Activated T-helper 9 cell treated with anti-CD3 and anti-CD28 coated beads, Interleukin-2, amount 50 U/mL, for 16 hours (primary cell): ENCODE data around the gene DHRS7B.
"Not testable (repeated sequence)": the region's sequence is repeated elsewhere in the genome, so short reads cannot be mapped to it uniquely, and the experiment has no call there.

Experiments
- DNase-seq: peaks from one replicate; pipeline ENCODE4 v3.0.0-alpha.2; 2020; ENCODE audit warnings: low read depth

The DHRS7B gene

DNA sequence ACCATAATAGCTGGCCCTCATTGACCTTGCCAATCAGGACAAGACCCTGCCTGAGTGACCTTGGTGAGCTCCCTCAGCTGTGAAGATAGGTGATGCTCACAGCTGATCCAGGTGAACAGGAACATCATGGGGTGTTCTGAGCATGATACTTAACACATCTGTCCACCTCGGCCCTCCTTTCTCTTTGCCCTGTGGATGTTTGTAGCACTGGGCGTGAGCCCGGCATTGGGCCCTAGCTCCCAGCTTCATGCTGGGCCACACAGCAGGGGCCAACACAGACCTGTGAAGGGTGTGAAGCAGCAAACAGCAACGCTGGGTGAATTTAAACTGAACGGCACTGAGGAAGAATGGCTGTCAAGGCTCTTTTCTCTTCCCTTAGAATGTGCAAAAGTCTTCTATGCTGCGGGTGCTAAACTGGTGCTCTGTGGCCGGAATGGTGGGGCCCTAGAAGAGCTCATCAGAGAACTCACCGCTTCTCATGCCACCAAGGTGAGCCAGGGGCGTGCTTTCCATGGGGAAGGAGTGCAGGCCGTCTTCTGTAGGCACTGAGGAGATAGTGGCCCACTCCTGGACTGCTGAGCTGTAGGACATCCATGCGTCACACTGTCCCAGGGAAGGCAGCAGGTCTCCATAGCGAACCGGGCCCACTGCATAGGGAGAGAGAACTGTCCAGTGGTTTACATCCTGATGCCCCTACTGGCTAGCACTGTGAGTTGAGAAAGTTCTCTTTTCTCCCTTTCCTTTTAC lies 51.3 kb downstream of the DHRS7B start:
- DNase-seq, result no peak

DNA sequence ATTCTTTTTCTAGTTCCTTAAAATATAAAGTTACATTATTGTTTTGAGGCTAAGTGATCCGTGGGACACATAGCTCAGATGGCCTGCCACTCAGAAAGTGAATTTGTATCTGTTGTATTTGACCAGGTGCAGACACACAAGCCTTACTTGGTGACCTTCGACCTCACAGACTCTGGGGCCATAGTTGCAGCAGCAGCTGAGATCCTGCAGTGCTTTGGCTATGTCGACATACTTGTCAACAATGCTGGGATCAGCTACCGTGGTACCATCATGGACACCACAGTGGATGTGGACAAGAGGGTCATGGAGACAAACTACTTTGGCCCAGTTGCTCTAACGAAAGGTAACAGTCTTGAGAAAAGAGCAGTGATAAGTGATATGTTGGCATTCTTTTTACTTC lies 56.7 kb downstream of the DHRS7B start:
- no peak for DNase-seq

GRCh38 chr17:21184570-21184969 lies 57.8 kb downstream of the DHRS7B start:
- no peak for DNase-seq

DNA sequence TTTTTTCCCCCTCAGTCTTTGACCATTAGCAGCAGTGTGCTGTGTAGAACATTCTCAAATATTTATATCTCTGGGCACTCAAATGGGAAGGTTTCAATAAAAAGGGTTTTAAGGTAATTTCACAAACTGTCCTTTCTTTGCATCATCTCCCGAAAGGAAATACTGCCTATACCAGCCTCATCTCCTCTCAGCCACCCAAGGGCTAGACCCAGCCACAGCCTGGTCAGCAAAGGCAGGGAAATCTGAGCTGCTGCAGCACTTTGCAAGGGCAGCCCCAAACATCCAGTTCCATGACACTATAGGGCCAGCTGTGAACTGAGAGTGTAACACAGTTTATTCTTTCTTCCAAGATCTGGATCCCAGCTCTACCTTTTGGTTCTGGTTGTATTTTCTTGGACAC lies 58.3 kb downstream of the DHRS7B start:
- no peak for DNase-seq

GRCh38 chr17:21186399-21187187 lies 59.8 kb downstream of the DHRS7B start:
- DNase-seq, result no peak

DNA sequence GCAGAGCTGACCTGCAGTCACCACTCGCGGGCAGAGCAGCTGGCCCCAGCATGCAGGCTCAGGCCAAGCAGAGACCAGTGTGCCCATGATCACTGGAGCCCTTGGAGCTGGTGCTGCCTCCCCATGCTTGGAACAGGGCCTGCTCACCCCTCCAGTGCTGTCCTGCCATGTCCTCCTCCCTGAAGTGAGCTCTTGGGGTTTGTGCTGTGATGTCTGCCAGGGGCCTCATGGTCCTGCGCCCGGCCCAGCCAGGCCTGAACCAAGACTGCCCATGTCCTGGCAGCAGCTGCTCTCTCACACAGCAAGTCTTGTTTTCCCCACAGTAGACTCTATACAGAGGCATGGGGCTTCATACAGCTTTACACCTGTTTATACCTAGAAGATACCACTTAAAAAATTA lies 62.6 kb downstream of the DHRS7B start:
- no peak for DNase-seq

- DNase-seq, result no peak
Observed at GRCh38 chr17:21190078-21190477, 63.3 kb downstream of the DHRS7B start.

- DNase-seq, result no peak
Observed at GRCh38 chr17:21191698-21192097, 64.9 kb downstream of the DHRS7B start.

GRCh38 chr17:21192414-21192813 lies 65.7 kb downstream of the DHRS7B start:
- DNase-seq, result not testable (repeated sequence)

DNA sequence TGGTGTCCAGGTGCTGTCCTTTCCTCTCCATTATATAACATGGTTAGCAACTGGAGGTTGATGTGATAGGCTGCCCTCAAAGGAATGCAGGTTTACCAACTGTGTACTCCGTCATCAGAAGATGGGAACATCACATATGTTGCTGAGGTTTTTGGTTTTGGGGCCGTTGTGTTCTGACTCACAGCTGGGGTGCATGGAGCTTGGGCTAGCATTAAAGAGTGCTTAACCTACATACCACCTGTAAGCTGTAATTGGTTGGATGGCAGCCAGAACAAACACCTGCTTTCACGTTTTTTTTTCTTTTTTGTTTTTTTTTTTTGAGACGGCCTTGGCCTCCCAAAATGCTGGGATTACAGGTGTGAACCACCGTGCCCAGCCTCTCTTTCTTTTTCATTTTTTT lies 66.3 kb downstream of the DHRS7B start:
- no peak for DNase-seq

DNA sequence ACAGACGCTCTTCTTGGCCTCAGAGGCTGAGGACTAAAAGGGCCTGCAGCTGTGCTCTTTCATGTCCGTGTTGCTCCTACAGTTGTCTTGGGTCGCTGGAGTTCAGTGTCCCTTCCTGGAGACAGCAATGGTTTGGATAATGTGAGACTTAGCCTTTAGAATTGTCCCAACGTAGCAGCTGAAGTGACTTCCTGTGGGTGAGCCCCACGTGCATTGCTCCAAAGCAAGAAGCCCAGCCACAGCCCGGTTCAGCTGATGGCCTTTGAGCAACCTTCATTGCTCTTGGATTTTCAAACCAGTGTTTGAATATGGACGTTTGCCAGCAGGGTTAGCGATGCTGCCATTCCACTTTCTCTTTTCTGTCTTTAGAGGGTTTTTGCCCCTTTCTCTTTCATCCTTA lies 67.5 kb downstream of the DHRS7B start:
- no peak for DNase-seq

- no peak for DNase-seq
Observed at GRCh38 chr17:21194703-21195102, 67.9 kb downstream of the DHRS7B start.

DNA sequence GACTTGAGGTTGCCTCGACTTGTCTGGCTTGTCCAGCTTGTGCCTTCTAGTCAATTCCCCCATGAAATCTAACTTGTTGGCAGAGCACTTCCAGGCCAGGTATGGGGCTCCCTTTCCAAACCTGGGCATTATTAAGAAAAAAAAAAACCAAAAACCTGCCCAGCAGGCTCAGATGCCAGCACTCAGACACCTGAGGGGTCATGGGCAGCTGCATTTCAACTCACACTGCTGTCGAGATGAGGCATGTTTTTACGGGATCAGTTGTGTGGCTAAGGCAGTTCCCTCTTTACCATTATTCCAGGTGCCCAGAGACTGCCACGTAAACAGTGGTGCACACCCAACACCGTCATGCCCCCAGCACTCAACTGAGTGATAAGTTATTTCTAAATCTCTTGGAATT lies 69.4 kb downstream of the DHRS7B start:
- no peak for DNase-seq

GRCh38 chr17:21198411-21198810 lies 71.6 kb downstream of the DHRS7B start:
- no peak for DNase-seq

DNA sequence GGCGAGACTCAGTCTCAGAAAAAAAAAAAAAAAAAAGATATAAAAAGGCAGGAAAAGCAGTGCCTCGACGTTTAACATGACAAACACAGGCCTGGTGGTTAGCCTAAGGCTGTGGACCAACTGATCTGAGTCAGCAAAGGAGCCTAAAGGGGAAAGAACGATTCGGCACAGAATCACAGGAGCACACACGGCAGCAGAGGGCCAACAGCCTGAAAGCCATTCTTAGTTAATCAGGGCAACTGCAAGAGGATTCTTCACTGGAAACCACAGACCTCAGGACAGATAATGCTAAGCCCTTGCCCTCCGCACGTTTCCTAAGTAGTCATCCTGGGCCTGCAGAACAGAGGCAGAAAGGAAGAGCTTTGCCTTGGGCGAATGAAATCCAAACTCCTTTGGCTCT lies 72.5 kb downstream of the DHRS7B start:
- no peak for DNase-seq

- DNase-seq, result no peak
Observed at GRCh38 chr17:21199856-21200255, 73.1 kb downstream of the DHRS7B start.

- DNase-seq, result no peak
Observed at GRCh38 chr17:21200590-21201297, 74.0 kb downstream of the DHRS7B start.

GRCh38 chr17:21201298-21201595 lies 74.5 kb downstream of the DHRS7B start:
- no peak for DNase-seq

DNA sequence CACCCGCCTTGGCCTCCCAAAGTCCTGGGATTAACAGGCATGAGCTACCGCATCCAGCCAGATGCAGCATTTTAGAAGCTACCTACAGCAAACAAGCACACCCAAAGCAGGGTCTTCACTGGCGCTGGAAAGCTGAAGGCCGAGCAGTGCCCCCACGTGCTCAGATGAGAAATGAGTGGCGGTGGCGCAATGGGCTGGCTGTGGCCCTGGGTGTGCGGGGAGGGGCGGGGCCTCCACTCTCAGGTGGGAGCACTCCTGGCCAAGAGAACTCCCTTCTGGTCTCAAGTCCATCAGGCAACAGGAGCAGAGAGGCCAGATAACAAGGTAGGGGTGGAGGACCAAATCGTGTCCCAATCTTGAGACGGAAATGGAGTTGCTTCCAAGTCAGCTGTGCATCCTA lies 75.1 kb downstream of the DHRS7B start:
- no peak for DNase-seq

DNA sequence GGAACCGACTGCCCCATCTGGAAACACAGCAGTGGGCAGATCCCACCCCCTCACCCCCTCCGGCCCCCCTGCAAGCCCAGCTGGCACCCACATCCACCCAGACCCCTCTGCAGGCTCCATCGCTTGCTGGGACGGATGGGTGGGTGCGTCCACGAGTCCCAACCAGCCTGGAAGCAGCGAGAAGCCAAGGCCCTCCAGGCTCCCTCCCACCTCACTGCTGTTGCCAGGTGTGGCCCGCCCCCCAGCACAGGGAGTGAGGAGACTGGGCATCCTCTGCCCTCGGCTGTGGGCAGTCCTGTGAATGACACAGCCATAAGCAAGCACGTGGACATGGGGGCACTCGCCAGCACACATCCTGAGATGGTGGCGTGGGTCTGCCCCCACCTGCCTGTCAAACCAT lies 75.7 kb downstream of the DHRS7B start:
- no peak for DNase-seq

DNA sequence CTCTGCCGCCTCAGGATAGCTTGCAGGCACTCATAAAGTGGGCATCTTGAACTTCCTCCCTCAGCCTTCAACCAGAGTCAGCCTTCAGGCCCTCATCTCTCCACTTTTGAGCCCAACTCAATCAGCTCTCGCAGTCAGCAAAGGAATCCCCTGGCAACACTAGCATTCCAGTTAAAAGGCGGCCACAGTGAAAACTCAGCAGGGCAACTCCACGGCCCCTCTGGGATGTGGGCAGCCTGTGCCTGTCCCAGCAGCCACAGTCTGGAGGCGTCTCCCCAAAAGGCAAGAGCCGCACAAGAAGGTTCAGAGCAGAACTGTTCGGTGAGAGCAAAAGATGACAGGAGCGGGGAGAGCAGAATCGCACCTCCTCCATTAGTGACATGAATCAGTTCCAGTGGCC lies 78.2 kb downstream of the DHRS7B start:
- no peak for DNase-seq

DNA sequence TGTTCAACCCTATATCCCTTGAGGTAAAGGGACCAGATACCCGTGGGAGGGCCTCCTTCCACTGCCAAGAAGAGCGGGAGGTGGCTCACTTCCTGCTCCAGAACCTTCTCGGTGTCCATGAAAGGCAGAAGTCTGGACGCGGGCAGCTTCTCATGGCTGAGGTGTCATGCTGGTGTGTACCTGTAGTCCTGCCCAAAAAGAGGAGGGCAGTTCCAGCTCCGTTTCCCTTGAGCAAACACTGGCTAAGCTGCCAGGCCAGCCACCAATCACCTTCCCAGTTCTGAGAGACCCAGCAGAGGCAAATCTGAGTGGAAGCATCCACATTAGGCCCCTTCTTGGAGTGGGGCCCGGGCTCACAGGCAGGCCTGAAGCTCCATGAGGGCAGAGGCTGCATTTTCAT lies 81.6 kb downstream of the DHRS7B start:
- no peak for DNase-seq

DNA sequence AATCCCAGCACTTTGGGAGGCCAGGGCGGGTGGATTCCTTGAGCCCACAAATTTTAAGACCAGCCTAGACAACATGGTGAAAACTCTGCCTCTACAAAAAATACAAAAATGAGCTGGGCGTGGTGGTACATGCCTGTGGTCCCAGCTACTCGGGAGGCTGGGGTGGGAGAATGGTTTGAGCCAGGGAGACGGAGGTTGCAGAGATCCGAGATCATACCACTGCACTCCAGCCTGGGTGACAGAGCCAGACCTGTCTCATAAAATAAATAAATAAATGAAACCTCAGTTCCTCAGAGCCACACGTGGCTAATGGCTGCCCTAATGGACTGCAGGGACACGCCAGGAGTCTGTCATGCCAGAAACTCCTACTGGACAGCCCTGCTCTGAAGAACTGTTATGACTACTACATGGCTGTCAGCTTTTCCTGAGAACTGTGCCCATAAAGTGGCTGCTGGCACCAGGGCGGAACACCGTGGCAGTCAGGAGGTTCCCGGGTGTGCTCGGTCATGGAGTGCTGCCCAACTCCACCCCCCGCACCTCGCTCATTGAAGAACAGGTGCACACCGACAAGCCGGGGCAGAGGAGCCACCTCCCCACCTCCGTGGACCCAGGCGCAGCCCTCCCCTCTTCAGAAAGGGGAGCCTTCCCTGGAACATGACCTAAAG lies 82.9 kb downstream of the DHRS7B start:
- DNase-seq, result no peak
